Measurements from ENCODE around the gene TDRD12.

DNA sequence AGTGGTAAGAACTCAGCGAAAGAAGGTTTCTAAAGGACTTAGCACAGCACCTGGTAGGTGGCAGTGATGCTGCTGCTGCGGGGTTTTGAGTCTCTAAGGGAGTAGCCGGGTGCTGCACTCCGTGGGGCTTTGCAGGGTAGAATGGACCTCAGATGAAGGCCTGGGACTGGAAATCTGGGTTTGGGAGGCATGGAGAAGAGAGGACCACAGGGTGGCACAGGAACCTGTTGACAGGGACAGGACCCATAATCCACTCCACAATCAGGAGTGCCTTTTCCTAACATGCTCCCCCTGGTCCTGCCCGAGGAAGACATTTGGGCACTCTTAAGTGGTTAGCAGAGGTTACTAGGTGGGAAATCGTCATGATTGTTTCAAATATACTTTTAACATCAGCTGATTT is 29.8 kb downstream of the TDRD12 start:
- TF ChIP-seq, protein P1, sequence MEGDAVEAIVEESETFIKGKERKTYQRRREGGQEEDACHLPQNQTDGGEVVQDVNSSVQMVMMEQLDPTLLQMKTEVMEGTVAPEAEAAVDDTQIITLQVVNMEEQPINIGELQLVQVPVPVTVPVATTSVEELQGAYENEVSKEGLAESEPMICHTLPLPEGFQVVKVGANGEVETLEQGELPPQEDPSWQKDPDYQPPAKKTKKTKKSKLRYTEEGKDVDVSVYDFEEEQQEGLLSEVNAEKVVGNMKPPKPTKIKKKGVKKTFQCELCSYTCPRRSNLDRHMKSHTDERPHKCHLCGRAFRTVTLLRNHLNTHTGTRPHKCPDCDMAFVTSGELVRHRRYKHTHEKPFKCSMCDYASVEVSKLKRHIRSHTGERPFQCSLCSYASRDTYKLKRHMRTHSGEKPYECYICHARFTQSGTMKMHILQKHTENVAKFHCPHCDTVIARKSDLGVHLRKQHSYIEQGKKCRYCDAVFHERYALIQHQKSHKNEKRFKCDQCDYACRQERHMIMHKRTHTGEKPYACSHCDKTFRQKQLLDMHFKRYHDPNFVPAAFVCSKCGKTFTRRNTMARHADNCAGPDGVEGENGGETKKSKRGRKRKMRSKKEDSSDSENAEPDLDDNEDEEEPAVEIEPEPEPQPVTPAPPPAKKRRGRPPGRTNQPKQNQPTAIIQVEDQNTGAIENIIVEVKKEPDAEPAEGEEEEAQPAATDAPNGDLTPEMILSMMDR (IDR thresholded peaks at IDR 0.05) = no peak
- TF ChIP-seq EZH2 (IDR thresholded peaks at IDR 0.05) (no peak), EZH2phosphoT487 (IDR thresholded peaks at IDR 0.05) (no peak)
